Body of pancreas (tissue), 4 donors: ENCODE measurements around the gene DNAJC13.

ENCODE experiments used
- POLR2A ChIP-seq, 3 donors: fragments of 450-650 bp; IDR thresholded peaks; one replicate each; pipeline ENCODE4 v1.6.1; 2016; ENCODE audit warnings: antibody characterized with exemption in 3 of 3, mild to moderate bottlenecking in 2 of 3
- TF ChIP-seq, protein P1 (sequence below), 7 experiments: fragments of 450-650 bp in 4 of 7; fragments of 200-600 bp in 3 of 7; sonication (generic) in 3 of 7; IDR thresholded peaks; one replicate each; pipeline ENCODE4 v1.5.1; 2016 to 2019; ENCODE audit warnings: antibody characterized with exemption in 7 of 7

GRCh38 chr3:132422531-132422930, 5.2 kb downstream of the DNAJC13 start:
- no peak for TF ChIP-seq POLR2A (IDR thresholded peaks at IDR 0.05)
- TF ChIP-seq, protein P1, sequence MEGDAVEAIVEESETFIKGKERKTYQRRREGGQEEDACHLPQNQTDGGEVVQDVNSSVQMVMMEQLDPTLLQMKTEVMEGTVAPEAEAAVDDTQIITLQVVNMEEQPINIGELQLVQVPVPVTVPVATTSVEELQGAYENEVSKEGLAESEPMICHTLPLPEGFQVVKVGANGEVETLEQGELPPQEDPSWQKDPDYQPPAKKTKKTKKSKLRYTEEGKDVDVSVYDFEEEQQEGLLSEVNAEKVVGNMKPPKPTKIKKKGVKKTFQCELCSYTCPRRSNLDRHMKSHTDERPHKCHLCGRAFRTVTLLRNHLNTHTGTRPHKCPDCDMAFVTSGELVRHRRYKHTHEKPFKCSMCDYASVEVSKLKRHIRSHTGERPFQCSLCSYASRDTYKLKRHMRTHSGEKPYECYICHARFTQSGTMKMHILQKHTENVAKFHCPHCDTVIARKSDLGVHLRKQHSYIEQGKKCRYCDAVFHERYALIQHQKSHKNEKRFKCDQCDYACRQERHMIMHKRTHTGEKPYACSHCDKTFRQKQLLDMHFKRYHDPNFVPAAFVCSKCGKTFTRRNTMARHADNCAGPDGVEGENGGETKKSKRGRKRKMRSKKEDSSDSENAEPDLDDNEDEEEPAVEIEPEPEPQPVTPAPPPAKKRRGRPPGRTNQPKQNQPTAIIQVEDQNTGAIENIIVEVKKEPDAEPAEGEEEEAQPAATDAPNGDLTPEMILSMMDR (IDR thresholded peaks at IDR 0.05): no peak
